K562 treated with DMSO at 1 percent for 12 hours (cell line): ENCODE measurements around the gene RBM33. TPM values are rescaled to one million over a fixed set of nuclear protein-coding genes. Genes with fewer than 3 reads are reported as not detected.

Source experiments
- total RNA-seq: library from RNA; unstranded; fragments of 300-600 nt; gene quantifications from 2 replicates; pipeline ENCODE4 v1.2.3, GENCODE V29; 2022; ENCODE audit not compliant: insufficient read depth

Gene RBM33, protein sequence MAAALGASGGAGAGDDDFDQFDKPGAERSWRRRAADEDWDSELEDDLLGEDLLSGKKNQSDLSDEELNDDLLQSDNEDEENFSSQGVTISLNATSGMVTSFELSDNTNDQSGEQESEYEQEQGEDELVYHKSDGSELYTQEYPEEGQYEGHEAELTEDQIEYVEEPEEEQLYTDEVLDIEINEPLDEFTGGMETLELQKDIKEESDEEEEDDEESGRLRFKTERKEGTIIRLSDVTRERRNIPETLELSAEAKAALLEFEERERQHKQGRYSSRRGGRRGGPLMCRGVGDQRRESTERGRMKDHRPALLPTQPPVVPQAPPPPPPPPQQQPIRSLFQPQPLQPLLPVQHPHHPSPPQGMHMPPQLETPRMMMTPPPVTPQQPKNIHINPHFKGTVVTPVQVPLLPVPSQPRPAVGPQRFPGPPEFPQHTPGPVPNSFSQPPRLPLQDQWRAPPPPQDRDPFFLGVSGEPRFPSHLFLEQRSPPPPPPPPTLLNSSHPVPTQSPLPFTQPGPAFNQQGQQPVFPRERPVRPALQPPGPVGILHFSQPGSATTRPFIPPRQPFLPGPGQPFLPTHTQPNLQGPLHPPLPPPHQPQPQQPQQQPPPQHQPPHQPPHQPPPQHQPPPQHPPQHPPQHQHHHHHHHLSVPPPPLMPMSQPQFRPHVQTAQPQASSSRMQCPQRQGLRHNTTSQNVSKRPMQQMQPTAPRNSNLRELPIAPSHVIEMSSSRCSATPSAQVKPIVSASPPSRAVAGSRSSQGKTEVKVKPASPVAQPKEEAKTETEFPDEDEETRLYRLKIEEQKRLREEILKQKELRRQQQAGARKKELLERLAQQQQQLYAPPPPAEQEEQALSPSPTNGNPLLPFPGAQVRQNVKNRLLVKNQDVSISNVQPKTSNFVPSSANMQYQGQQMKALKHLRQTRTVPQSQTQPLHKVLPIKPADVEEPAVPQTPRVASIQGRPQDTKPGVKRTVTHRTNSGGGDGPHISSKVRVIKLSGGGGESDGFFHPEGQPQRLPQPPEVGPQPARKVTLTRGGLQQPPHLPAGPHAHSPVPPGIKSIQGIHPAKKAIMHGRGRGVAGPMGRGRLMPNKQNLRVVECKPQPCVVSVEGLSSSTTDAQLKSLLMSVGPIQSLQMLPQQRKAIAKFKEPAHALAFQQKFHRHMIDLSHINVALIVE
- 8.2 and 46.0 TPM in 2 replicates for total RNA-seq

DNA sequence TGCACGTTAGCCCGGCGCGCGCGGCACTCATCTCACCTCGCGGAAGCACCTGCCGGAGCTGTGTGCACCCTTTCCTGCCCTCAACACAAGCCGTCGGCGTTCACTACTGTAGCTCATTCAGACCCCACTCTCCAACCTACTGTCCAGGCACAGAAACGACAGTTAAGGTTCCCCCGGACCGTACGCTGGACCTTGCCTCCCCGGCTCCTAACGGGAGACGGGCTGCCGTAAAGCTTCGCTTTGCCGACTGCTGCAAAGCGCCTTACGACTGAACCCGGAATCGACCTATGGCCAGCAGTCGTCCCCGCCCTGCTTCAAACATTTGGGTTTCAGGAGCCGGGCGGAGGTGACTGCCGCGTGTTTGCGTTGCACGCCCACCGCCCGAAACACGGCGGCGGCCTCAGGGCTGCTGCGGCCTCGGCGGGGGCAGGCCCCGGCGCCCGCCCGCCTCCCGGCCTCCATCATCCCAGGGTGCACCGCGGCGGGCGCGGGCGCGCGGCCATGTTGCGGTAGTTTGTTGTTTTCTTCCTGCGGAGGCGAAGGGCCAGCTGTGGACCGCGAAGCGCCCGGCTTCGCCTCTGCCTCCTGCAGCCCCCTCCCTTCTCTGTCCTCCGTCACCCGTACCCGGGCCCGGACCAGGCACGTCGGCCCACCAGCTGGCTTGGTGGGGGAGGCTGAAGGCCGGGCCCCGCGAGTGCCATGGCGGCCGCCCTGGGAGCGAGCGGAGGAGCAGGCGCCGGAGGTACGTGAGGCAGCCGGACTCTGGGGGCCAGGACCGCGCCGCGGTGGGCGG is at the start of gene RBM33:
Gene RBM33, plus strand, starts transcription at position 484 of the 793 bp plus-strand sequence. Its CDS starts 216 bp downstream, at position 700.

DNA sequence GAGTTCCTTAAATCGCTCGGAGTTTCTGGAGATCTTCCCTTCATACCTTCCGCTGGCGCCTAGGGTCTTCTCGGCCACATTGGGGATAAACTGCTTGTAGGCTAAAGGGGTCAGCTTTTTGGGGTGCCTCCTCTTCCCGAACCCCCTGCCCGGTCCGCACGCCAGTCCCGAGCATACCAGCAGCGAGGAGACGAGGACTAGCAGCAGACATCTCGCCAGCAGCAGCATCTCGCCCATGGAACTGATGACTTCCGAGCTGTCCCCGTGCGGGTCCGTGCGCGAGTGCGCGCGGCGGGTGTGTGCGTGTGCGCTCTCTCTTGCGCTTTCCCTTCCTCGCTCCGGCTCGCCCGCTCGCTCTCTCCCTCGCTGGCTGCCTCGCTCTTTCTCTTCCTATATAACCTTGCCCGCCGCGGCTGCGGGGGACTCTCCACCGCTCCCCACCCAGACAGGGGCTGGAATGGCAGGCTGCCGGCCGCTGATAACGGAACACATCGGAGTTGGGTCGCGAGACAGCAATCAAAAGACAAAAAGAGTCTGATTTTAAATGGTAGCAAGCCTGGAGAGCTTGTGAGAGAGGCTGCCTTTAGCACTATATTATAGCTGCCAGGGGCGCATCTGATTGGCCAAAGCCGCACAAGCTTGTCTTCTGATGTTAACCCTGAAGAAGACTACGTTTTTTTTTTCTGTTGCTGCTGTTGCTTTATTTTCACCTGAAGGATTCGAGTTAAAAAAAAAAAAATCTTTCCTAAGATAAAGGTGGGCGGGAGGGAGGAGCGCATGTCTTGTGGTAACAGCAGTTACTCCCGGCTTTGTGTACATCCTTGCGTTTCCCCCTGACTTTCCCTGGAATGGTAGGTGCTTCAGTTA is 167.7 kb downstream of the RBM33 start, which contains the start of gene SHH:
Gene SHH, minus strand, starts transcription at position 569 of the 867 bp plus-strand sequence. Its CDS starts 341 bp downstream, at position 228.

Other genes starting within 250 kb of the RBM33 start
- not detected in 2 replicates for gene EN2, start 186.5 kb upstream of the RBM33 start, total RNA-seq
- not detected in 2 replicates for gene CNPY1, start 98.1 kb upstream of the RBM33 start, total RNA-seq
- gene SHH, start 167.8 kb downstream of the RBM33 start, total RNA-seq = not detected in 2 replicates